SK-N-SH (cell line): ENCODE measurements around the gene RBM12.

Source experiments
- NRF1 ChIP-seq: IDR thresholded peaks from 2 replicates; pipeline ENCODE4 v1.6.1; 2012; ENCODE audit warnings: low read depth, mild to moderate bottlenecking, low read length
- TF ChIP-seq, protein P1 (sequence below): fragments of 200-600 bp; sonication (generic); IDR thresholded peaks from 2 replicates; pipeline ENCODE4 v1.6.1; 2017; ENCODE audit warnings: antibody characterized with exemption, mild to moderate bottlenecking, moderate library complexity
- TF ChIP-seq, protein P2 (sequence below): fragments of 150-350 bp; IDR thresholded peaks from 2 replicates; pipeline ENCODE4 v1.6.1; 2016; ENCODE audit warnings: mild to moderate bottlenecking, low read depth, low read length

DNA sequence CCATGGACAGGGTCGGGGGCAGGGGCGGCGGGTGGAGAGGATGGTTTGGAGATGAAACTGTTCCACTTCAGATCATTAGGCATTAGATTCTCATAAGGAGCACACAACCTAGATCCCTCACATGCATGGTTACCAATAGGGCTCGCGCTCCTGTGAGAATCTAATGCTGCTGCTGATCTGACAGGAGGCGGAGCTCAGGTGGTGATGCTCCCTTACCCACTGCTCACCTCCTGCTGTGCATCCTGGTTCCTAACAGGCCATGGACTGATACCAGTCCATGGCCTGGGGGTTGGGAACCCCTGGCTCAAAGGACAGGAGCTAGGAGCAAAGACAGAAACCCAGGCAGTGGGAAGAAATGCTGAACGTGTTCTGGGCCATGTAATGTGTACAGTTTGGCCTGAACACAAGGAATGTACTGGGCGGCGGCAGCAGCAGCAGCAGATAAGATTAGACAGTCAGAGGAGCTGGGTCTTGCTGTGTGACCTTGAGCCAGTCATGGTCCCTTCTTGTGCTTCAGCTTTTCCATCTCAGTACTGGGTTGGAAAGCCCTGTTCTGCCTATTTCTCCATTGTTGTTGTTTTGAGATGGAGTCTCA is 53.8 kb downstream of the RBM12 start:
- TF ChIP-seq, protein P1, sequence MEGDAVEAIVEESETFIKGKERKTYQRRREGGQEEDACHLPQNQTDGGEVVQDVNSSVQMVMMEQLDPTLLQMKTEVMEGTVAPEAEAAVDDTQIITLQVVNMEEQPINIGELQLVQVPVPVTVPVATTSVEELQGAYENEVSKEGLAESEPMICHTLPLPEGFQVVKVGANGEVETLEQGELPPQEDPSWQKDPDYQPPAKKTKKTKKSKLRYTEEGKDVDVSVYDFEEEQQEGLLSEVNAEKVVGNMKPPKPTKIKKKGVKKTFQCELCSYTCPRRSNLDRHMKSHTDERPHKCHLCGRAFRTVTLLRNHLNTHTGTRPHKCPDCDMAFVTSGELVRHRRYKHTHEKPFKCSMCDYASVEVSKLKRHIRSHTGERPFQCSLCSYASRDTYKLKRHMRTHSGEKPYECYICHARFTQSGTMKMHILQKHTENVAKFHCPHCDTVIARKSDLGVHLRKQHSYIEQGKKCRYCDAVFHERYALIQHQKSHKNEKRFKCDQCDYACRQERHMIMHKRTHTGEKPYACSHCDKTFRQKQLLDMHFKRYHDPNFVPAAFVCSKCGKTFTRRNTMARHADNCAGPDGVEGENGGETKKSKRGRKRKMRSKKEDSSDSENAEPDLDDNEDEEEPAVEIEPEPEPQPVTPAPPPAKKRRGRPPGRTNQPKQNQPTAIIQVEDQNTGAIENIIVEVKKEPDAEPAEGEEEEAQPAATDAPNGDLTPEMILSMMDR: no peak
- TF ChIP-seq, protein P2, sequence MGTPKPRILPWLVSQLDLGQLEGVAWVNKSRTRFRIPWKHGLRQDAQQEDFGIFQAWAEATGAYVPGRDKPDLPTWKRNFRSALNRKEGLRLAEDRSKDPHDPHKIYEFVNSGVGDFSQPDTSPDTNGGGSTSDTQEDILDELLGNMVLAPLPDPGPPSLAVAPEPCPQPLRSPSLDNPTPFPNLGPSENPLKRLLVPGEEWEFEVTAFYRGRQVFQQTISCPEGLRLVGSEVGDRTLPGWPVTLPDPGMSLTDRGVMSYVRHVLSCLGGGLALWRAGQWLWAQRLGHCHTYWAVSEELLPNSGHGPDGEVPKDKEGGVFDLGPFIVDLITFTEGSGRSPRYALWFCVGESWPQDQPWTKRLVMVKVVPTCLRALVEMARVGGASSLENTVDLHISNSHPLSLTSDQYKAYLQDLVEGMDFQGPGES: no peak
- TF ChIP-seq NRF1: no peak
